HuH-7.5 (cell line): ENCODE measurements around the gene SCN5A.

Experiments
- DNase-seq: peaks from one replicate; pipeline ENCODE4 v3.0.0; 2011; ENCODE audit warnings: low spot score

SCN5A gene

GRCh38 chr3:38622336-38622735 lies 27.2 kb downstream of the SCN5A start:
- no peak for DNase-seq

GRCh38 chr3:38620236-38620635 lies 29.3 kb downstream of the SCN5A start:
- DNase-seq, result no peak

- DNase-seq, result no peak
These were observed 31.1 kb downstream of the SCN5A start for GRCh38 chr3:38618343-38618742.

GRCh38 chr3:38617586-38617985 lies 31.9 kb downstream of the SCN5A start:
- no peak for DNase-seq

- DNase-seq, result no peak
These were observed 32.4 kb downstream of the SCN5A start for GRCh38 chr3:38617137-38617536.

- no peak for DNase-seq
These were observed 32.8 kb downstream of the SCN5A start for GRCh38 chr3:38616658-38617057.

GRCh38 chr3:38616111-38616510 lies 33.4 kb downstream of the SCN5A start:
- no peak for DNase-seq

GRCh38 chr3:38614651-38615352 lies 34.7 kb downstream of the SCN5A start:
- no peak for DNase-seq

- no peak for DNase-seq
These were observed 35.4 kb downstream of the SCN5A start for GRCh38 chr3:38614091-38614490.

- no peak for DNase-seq
These were observed 36.1 kb downstream of the SCN5A start for GRCh38 chr3:38613426-38613825.

GRCh38 chr3:38611866-38612265 lies 37.6 kb downstream of the SCN5A start:
- DNase-seq, result no peak

- DNase-seq, result no peak
These were observed 38.6 kb downstream of the SCN5A start for GRCh38 chr3:38610934-38611333.

- DNase-seq, result no peak
These were observed 39.1 kb downstream of the SCN5A start for GRCh38 chr3:38610436-38610835.

- DNase-seq, result no peak
These were observed 39.9 kb downstream of the SCN5A start for GRCh38 chr3:38609386-38610111.

- DNase-seq, result no peak
These were observed 40.5 kb downstream of the SCN5A start for GRCh38 chr3:38608961-38609360.

GRCh38 chr3:38608086-38608775 lies 41.3 kb downstream of the SCN5A start:
- no peak for DNase-seq

GRCh38 chr3:38606561-38606960 lies 42.9 kb downstream of the SCN5A start:
- DNase-seq, result no peak

- DNase-seq, result no peak
These were observed 43.5 kb downstream of the SCN5A start for GRCh38 chr3:38605981-38606380.

- DNase-seq, result no peak
These were observed 45.2 kb downstream of the SCN5A start for GRCh38 chr3:38604246-38604645.

GRCh38 chr3:38603731-38604131 lies 45.8 kb downstream of the SCN5A start:
- no peak for DNase-seq

GRCh38 chr3:38602576-38603250 lies 46.8 kb downstream of the SCN5A start:
- no peak for DNase-seq

- no peak for DNase-seq
These were observed 47.4 kb downstream of the SCN5A start for GRCh38 chr3:38601956-38602550.
